HTR-8/SVneo (cell line): ENCODE measurements around the gene ESPN.

ENCODE experiments used
- DNase-seq: peaks from one replicate; pipeline ENCODE4 v3.0.0; 2011; ENCODE audit warnings: low spot score, mixed read lengths; ENCODE audit not compliant: insufficient read length
- FAIRE-seq: peaks from 2 replicates; lab custom pipeline; 2011; peaks lifted over from hg19 to GRCh38; lab: Jason Lieb, UNC

The ESPN gene

GRCh38 chr1:6401673-6402072, 22.9 kb upstream of the ESPN start:
- no peak for FAIRE-seq
- DNase-seq, result no peak

GRCh38 chr1:6408023-6408422, 16.6 kb upstream of the ESPN start:
- DNase-seq, result no peak
- FAIRE-seq, result no peak

GRCh38 chr1:6409053-6409452, 15.5 kb upstream of the ESPN start:
- FAIRE-seq (no peak), DNase-seq (no peak)

- no peak for FAIRE-seq
- DNase-seq, result no peak
These were observed 14.8 kb upstream of the ESPN start for GRCh38 chr1:6409733-6410132.

- DNase-seq (no peak), FAIRE-seq (no peak)
These were observed 14.2 kb upstream of the ESPN start for GRCh38 chr1:6410248-6410893.

GRCh38 chr1:6412896-6413295, 11.7 kb upstream of the ESPN start:
- DNase-seq, result no peak
- FAIRE-seq, result no peak

- peak; percentile 53 for DNase-seq
These were observed 10.1 kb upstream of the ESPN start for GRCh38 chr1:6414443-6414844.

GRCh38 chr1:6414881-6415626, 9.5 kb upstream of the ESPN start:
- DNase-seq (no peak), FAIRE-seq (no peak)

More at GRCh38 chr1:6414443-6414844, 10.1 kb upstream of the ESPN start:
- peak; percentile 16 for FAIRE-seq

GRCh38 chr1:6416295-6416656, 8.3 kb upstream of the ESPN start:
- FAIRE-seq (no peak), DNase-seq (no peak)

GRCh38 chr1:6416906-6417305, 7.7 kb upstream of the ESPN start:
- no peak for DNase-seq
- FAIRE-seq, result no peak

- DNase-seq (no peak), FAIRE-seq (no peak)
These were observed 6.5 kb upstream of the ESPN start for GRCh38 chr1:6417961-6418667.

- FAIRE-seq (no peak), DNase-seq (no peak)
These were observed 5.7 kb upstream of the ESPN start for GRCh38 chr1:6418668-6419396.

- no peak for FAIRE-seq
- DNase-seq, result no peak
These were observed 5.2 kb upstream of the ESPN start for GRCh38 chr1:6419397-6419803.

GRCh38 chr1:6419804-6420453, 4.6 kb upstream of the ESPN start, which contains the start of gene HES2:
Gene HES2, minus strand, starts transcription at chr1:6419919. Its CDS starts 99 bp downstream, at chr1:6419820.
- no peak for DNase-seq
- FAIRE-seq, result no peak

- DNase-seq (no peak), FAIRE-seq (no peak)
These were observed 4.0 kb upstream of the ESPN start for GRCh38 chr1:6420454-6421042.

GRCh38 chr1:6421266-6421665, 3.3 kb upstream of the ESPN start:
- FAIRE-seq, result no peak
- DNase-seq, result no peak

- peak; percentile 57 for FAIRE-seq
- DNase-seq, result peak; percentile 73
These were observed 1.1 kb upstream of the ESPN start for GRCh38 chr1:6423321-6423999.

- FAIRE-seq (no peak), DNase-seq (no peak)
These were observed 493 bp upstream of the ESPN start for GRCh38 chr1:6424000-6424565.

GRCh38 chr1:6425658-6426057, 1.1 kb downstream of the ESPN start:
- no peak for FAIRE-seq

More at GRCh38 chr1:6425658-6426057, 1.1 kb downstream of the ESPN start:
- DNase-seq, result no peak
